Stromal cell of bone marrow (primary cell): ENCODE data around the gene TGM5.
"Not testable (repeated sequence)": the region's sequence is repeated elsewhere in the genome, so short reads cannot be mapped to it uniquely, and the experiment has no call there.

Experiments
- DNase-seq: peaks from one replicate; pipeline ENCODE4 v3.0.0-alpha.2; 2012; ENCODE audit warnings: low read depth

The TGM5 gene

DNA sequence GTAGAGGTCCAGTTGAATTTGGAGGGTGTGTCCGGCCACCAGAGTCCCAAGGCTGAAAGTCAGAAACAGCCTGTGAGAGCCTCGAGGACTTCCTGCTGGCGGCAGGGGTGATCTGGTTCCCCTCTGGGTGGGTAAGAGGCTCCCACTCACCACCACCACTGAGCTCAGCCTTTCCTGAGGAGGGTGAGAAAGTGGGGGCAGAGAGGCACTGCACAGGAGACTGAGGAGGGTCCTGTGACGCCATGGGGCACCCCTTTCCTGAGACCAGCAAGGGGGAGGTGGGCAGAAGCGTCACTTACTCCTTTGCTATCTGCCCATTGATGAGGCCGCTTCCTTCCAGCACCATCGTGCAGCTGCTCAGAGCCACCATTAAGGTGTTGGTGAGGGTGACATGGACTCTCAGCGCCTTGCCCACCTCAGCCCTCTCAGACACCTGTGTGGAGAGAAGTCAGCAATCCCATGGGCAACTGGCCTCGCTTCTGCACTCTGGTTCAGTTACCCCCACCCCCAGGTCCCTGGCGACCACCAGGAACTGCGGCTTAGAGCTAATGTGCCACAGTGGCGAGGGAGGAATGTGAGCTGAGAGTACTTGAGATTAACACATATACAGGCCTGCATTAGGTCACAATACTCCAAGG lies 10.0 kb upstream of the TGM5 start:
- no peak for DNase-seq

DNA sequence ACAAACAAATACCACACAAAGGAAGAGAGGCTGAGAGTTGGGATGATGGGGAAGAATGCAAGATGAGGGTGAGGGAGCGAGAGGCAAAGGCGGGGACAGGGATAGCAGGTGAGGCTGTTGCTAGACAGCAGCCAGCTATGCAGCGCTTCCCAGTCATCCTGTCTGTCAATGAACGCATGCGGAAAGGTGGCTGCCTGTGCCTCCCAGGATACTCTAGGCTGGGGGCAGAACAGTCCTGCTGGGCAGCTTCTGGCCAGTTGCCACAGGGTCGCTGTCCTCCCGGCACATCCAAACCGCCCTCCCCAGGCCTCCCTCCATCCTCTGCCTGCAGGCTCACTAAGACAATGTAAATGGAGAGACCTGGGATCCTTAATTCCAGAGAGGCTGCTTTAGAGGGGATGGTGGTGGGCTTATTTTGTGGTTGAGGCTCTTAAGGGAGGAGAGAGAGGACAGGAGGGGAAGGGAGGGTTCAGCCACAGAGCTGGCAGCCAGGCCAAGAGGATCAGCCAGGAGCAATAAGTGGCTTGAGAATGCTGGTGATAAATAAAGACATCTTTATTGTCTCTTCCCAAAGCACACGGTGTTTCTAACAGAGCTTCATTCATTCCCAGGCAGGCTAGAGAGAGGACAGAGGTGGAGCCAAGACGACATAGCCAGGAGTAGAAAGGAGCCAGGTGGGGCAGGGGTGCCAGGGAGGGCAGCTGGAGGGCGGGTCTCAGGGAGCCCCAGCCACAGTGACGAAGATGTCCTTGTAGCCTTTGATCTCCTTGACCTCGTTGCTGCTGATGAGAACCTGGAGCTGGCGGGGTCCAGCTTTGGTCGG lies 9.2 kb upstream of the TGM5 start:
- no peak for DNase-seq

DNA sequence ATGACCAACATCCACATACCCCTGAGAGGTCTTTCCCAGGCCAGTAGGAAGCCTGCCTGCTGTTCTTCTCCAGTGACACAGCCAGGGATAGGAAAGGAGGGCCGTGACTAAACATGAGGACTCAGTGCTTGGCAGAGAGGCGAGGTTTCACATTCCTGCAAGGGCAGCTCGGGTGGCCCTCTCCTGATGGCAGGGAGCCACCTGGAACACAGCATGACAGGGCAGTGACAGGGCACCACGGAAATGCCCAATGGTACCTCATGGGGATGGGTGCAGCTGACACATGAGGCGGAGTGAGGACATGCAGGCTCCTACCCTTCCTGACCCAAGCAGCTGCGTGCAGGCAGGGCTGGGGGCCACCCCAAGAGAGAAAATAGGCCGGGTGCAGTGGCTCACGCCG lies 7.4 kb upstream of the TGM5 start:
- DNase-seq, result no peak

- no peak for DNase-seq
Observed at GRCh38 chr15:43273243-43273642, 6.5 kb upstream of the TGM5 start.

GRCh38 chr15:43271908-43272307 lies 5.2 kb upstream of the TGM5 start:
- not testable (repeated sequence) for DNase-seq

DNA sequence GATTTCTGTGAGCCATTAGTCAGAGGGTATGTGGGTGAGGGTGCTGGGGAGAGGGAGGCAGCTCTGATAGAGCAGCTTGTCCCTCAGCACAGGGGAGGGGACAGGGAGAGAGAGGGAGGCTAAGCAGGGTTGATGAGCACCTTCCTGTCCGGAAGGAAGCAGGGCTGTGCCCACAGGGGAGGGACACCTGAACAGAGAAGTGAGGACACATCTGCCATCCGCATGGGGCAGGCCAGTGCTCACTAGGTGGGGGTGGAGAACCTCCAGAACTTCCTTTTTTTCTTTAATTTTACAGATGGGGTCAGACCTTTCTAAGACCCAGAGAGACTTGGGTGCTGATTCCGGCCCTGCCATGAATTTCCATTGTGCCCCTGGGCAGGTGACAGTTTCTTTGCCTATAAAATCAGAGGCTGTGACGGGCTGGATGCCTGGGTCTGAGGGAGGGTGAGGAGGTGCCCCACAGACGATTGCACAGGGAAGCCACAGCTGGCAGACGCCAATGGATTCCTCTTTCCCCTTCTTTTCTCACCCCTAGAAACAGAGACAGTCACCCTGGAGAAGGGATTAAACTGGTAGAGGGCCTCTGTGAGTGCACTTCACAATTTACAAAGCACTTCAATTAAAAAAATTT lies 4.1 kb upstream of the TGM5 start:
- DNase-seq, result no peak

DNA sequence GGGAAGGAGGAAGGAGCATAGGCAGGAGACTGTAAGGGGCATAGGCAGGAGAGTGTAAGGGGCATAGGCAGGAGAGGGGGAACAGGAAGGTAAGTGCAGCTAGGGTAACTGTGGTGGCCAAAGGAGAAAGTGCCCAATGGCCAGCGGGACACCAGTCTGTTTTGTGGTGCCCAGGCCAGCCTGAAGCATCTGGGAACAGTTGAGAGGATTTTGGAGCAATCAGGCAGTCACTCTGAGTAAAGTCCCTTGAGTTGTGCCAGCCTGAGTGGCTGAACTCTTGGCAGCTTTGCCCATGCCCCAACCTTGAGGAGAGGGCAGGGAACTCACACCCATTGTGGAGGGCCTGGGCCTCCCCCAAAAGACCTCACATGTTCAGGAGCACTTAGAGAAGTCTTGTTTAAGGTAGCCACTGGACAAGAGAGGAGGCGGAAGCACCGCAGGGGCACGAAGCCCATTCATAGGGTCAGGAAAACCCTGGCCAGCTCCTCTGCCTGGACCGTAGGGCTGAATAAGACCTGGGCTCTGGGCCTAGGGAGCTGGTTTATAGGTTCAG lies 3.5 kb upstream of the TGM5 start:
- no peak for DNase-seq

DNA sequence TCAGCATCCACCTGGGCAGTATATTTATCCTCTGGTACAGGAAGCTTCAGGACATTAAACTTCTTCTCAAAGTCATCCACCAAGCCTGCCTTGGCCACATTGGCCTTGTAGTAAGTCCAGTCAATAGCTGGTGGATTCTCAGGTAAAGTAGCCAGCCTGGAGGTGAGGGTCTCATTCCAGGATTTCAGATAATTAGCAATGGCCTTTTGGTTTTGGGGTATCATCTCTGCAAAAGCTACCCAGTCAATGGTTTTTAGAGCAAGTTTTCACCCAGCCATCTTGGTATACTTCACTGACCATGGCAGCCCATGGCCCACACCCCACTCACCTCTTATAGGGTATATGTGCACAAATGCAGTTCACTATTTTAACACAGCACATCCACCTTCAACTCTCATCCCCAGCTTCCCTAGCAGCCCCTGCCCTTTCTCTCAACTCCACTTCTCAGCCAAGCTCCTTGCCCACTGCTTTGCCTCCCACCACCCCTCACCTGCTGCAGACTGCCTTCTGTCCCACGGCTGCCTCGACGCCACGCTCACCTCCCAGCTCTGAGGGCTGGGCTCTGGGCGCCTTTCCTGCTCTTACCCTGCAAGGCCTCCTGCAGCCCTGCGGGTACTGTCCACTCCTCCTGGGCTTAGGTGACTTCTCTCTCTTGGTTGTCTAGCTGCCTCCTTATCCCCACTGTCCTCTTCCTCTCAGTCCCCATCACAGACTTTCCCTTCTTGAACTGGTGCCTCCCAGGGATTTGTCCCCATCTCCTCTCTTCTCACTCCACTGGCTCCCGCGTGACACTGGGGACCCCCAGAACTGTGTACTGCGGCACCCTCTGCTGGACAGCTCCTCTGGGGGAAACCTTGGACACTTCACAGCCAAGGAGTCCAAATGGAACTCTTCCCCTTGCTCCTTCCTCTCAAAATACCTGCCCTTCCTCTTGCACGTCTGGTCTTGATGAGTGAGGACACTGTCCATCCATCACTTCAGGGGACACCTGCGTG lies 1.7 kb upstream of the TGM5 start:
- DNase-seq, result no peak

- no peak for DNase-seq
Observed at GRCh38 chr15:43267439-43267838, 711 bp upstream of the TGM5 start.

DNA sequence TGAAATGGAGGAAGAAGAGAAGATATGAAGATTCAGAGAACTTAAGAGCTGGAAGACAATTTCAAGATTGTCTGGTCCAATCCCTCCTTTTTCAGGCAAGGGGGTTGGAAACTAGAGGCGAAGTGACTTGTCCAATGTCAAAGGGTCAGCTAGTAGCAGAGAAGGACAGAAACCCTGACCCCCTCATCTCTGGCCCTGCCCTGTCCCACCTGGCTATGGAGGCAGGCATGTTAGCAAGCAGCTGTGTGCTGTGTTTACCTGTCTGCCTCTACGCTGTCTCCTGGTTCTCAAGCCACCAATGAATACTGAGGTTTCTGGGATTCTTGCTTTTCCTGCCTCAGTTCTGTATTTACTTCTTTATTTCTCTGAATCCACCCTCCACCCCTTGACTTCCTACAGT lies 342 bp downstream of the TGM5 start:
- no peak for DNase-seq

DNA sequence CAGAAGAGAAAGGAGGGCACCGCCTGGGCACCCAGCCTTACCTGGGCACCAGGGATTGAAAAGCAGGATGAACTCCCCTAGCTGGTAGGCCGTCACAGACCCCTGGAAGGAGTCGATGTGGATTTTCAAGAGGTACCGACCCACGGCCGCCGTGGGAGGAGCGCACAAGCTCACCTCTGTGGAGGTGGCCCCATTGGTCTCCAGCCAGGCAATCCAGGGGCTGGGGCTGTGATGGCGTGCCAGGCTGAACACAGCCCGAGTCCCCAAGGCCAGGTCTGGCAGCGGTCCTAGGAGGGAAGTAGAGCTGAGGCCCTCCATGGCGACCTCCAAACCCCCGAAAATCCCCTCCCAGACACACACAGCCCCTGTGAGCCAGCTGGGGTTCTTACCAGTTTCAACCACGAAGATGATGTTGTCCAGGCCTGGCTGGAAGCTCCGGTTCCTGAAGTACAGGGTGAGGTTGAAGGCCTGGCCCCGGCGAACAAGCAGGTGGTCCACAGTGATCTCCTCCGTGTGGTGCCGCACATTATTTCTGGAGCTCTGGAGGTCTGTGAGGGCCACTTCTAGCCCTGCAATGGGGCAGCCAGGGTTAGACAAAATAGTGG lies 6.6 kb downstream of the TGM5 start:
- no peak for DNase-seq

GRCh38 chr15:43258781-43259180 lies 7.9 kb downstream of the TGM5 start:
- DNase-seq, result no peak

DNA sequence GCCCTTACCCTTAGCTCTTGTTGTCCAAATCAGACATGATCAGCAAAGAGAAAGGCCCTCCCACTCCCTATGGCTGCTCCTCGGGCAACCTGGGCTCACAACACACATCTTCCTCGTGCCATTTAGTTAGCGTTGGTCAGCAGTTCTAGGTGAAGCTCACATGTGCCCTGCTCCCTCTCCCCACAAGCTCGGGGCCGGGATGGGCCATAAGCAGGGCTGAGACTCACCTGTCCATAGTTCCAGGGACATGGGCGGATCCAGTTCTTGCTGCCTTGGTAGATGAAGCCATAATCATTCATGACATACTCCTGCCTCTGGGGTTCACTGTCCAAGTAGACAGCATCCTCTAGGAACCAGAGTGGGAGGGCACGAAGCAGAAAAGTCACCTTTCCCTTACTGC lies 10.4 kb downstream of the TGM5 start:
- DNase-seq, result no peak

GRCh38 chr15:43255376-43255775 lies 11.4 kb downstream of the TGM5 start:
- DNase-seq, result no peak

- DNase-seq, result no peak
Observed at GRCh38 chr15:43253431-43254403, 13.0 kb downstream of the TGM5 start.

- no peak for DNase-seq
Observed at GRCh38 chr15:43251871-43252250, 14.9 kb downstream of the TGM5 start.

DNA sequence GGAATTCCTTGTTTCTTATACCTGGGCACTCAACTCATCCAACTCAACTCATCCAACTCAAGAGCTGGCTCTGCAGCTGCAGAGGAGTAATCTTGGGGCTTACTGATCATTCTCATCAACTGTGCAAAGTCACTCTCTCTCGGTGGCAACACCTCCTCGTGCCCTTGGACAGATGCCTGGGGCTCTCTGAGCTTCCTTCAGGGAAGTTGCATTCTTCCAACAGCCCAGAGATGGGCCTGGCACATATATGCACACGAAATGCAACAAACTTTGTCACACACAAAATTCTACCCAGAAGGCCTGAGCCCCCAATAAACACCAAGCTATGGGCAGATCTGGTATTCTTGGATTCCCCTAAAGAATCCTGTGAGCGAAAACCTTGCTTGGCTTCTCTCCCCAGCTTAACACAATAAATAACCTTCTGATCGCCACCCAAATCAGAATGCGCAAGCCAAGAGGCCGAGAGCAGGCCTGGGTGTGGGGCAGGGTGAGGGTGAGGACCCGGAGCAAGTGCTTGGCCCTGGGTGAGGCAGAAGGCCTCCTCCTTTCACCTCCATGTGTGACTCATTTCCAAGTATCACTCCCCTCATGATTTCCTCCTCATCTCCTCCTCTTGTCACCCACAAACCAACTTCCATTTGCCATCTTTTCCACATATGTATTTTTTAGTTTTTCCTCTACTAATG lies 15.4 kb downstream of the TGM5 start:
- no peak for DNase-seq

GRCh38 chr15:43250785-43251184 lies 15.9 kb downstream of the TGM5 start:
- no peak for DNase-seq

DNA sequence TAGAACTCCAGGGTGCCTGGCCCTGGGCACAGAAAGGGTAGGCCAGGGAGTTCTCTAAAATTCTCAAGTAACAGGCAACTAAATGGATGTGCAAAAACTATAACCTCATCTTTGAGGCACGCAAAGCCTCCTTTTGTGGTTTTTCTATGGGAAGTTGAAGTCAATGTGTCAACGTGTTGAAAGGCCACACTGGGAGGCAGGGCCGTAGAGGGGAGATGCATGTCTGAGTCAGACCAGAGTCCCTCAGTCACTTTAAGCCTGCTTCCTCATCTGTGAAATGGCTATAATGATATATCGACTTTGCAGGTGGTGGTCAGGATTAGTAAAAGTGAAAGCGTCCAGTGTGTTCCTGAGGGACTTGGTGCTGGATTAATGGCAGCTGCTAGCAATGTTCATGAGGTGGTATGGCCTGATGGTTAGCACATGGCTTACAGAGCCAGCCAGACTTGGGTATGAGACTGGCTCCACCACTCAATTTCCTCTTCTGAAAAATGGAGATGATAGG lies 17.0 kb downstream of the TGM5 start:
- peak; percentile 73 for DNase-seq
